ENCODE results near the gene GNB1.
"Not testable (repeated sequence)": the region's sequence is repeated elsewhere in the genome, so short reads cannot be mapped to it uniquely, and the experiment has no call there.

Gene GNB1

DNA sequence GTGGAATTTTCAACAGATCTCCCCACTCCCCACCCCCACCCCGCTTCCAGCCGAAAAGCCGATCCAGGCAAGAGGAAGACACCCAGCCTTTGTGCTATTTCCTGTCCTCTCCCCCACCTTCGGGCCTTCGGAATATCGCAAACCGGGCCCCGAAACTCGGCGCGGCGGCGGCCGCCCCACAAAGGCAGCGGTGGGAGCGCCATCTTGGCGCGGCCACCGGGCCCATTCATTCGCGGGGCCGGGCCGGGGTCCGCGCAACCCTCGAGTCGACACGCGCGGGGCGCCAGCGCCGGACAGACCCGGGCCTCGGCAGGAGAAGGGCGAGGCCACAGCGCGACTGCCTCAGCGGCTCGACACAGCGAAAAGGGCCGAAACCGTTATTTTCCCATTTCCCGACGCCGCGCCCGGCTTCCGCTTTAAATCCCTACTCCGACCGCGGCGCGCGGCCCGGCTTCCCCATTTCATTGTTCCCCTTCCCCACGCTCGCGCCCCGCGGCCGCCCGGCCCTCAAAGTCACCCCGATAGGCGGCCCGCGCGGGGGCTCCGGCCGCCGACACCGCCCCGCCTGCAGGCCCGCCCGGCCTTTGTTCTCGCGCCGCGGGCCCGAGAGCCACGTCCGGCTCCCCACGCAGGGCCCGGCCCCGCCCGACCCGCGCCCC, 911 bp downstream of the GNB1 start:
- no peak for DNase-seq (ENCODE audit: low spot score)

- no peak for DNase-seq (ENCODE audit: low spot score)
Measured at GRCh38 chr1:1889090-1889750, 1.7 kb downstream of the GNB1 start.

GRCh38 chr1:1883890-1884289, 7.0 kb downstream of the GNB1 start:
- not testable (repeated sequence) for DNase-seq (ENCODE audit: low spot score)

- no peak for DNase-seq (ENCODE audit: low spot score)
Measured at GRCh38 chr1:1883092-1883873, 7.6 kb downstream of the GNB1 start.

GRCh38 chr1:1881727-1882126, 9.2 kb downstream of the GNB1 start:
- DNase-seq (ENCODE audit: low spot score): no peak

- no peak for DNase-seq (ENCODE audit: low spot score)
Measured at GRCh38 chr1:1880617-1881312, 10.1 kb downstream of the GNB1 start.

GRCh38 chr1:1879942-1880341, 10.9 kb downstream of the GNB1 start:
- DNase-seq (ENCODE audit: low spot score): no peak

DNA sequence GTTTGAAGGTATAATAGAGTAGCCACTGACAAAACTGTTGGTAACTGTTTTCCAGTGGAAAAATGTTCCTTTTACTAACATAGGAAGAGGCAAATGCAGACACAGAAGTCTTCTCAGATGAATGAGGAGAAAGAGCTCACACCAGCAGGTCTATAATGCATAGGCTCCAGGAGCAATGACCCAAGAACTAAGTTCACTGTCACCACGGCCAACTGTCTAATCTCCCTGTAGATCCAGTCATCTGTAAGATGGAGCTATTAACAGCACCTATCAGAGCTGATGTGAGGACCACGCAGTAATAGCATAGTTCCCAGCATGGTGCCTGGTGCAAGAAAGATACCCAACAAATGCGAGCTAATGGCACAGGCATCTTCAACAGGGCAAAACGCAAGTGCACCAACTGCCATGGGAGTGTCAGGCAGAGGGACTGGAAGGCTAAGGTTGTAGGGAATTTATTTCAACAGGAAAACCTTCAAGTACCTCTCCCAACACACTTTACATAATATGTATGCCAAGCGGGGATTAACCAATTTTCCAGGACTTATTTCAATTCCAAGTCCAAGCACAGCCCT, 12.9 kb downstream of the GNB1 start:
- DNase-seq (ENCODE audit: low spot score): no peak

- no peak for DNase-seq (ENCODE audit: low spot score)
Measured at GRCh38 chr1:1876335-1876930, 14.5 kb downstream of the GNB1 start.

GRCh38 chr1:1875932-1876331, 15.0 kb downstream of the GNB1 start:
- DNase-seq (ENCODE audit: low spot score): no peak

GRCh38 chr1:1874901-1875300, 16.0 kb downstream of the GNB1 start:
- no peak for DNase-seq (ENCODE audit: low spot score)

- no peak for DNase-seq (ENCODE audit: low spot score)
Measured at GRCh38 chr1:1873186-1873585, 17.7 kb downstream of the GNB1 start.

- DNase-seq (ENCODE audit: low spot score): no peak
Measured at GRCh38 chr1:1872329-1872994, 18.4 kb downstream of the GNB1 start.

DNA sequence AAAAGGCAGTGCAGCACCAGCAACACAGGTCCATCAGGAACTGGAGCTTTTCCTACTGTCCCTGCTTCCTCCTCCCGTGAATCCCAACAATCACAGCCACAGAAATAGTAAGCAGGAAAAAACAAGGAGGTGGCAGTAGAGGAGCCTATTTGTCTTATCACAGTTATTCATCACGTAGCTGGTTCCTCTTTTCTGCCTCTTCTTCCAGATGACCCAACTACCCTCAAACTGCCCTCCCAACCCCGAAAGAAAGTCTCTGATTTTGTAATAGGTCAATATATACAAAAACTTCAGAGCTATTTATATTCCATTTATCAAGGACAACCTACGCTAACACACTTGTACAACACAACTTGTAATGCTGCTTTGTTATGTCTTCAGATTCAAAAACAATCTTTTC, 21.4 kb downstream of the GNB1 start:
- no peak for DNase-seq (ENCODE audit: low spot score)

DNA sequence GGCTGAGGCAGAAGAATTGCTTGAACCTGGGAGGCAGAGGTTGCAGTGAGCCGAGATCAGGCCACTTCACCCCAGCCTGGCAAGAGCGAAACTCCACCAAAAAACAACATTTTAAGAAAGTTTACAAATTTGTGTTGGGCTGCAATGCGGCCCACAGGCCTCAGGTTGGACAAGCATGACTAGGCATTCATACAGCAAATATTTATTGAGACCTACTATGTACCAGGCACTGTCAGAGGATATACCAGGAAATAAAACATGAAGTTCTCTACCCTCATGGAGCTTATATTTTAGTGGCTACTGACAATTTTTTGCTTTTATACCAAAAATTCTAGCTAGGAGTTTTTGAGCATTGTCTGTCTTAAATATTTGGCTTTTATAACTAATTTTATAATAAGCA, 23.7 kb downstream of the GNB1 start:
- no peak for DNase-seq (ENCODE audit: low spot score)

GRCh38 chr1:1862905-1863547, 27.9 kb downstream of the GNB1 start:
- no peak for DNase-seq (ENCODE audit: low spot score)

GRCh38 chr1:1861761-1862310, 29.1 kb downstream of the GNB1 start:
- DNase-seq (ENCODE audit: low spot score): not testable (repeated sequence)

DNA sequence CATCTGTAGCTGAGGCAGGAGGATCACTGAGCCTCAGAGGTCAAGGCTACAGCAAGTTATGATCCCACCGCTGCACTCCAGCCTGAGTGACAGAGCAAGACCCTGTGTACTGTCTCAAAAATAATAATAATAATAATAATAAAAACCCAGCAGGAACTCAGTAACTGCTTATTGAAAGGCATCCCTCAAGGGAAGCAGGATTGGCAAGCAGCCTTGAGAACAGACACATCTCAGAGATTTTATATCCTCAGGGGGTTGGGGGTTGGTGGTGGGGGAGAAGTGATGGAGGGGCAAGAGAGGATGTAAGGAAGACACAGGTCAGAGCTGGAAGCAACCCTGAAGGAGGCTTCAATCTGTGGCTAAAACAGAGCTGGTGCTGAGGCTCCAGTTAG, 29.6 kb downstream of the GNB1 start:
- DNase-seq (ENCODE audit: low spot score): no peak

- DNase-seq (ENCODE audit: low spot score): not testable (repeated sequence)
Measured at GRCh38 chr1:1859970-1860697, 30.8 kb downstream of the GNB1 start.

All from ecto neural progenitor cell (in vitro differentiated cells).